Stomach (tissue), 9 donors: ENCODE data around the gene TMEM225B. TPM values are rescaled to one million over a fixed set of nuclear protein-coding genes. Genes with fewer than 3 reads are reported as not detected.
A peak's percentile ranks its signal among the peaks of the same experiment; 100 is the strongest.

Experiments used
- DNase-seq, 2 donors: peaks; one replicate each; pipeline versions ENCODE4 v3.0.0 to v3.0.0-alpha.2; 2013 to 2019
- H3K27ac ChIP-seq, 5 donors: fragments of 200-600 bp in 4 of 5; sonication (generic) in 4 of 5; one replicate each; pipeline ENCODE4 v1.5.1; 2013 to 2019; ENCODE audit warnings: mild to moderate bottlenecking in 1 of 5, moderate library complexity in 1 of 5
- H3K27me3 ChIP-seq, 3 donors: fragments of 200-600 bp; sonication (generic); one replicate each; pipeline ENCODE4 v1.5.1; 2017 to 2019; ENCODE audit warnings: mixed run types in 1 of 3
- H3K36me3 ChIP-seq, 4 donors: fragments of 200-600 bp; sonication (generic); 1 replicate in 3 of 4; 2 replicates in 1 of 4; pipeline ENCODE4 v1.5.1; 2016 to 2019
- H3K4me1 ChIP-seq, 4 donors: fragments of 200-600 bp; sonication (generic); one replicate each; pipeline ENCODE4 v1.5.1; 2016 to 2019
- H3K4me3 ChIP-seq, 4 donors: fragments of 200-600 bp; sonication (generic) in 3 of 4; one replicate each; pipeline ENCODE4 v1.5.1; 2016 to 2019; ENCODE audit warnings: mild to moderate bottlenecking in 1 of 4
- H3K9me3 ChIP-seq, 4 donors: fragments of 200-600 bp; sonication (generic); one replicate each; pipeline ENCODE4 v1.5.1; 2016 to 2019
- EP300 ChIP-seq: sonication (generic); formaldehyde crosslinking; IDR thresholded peaks from one replicate; pipeline ENCODE4 v1.6.1; 2017; ENCODE audit warnings: antibody characterized with exemption
- POLR2A ChIP-seq, 4 donors: fragments of 450-650 bp; IDR thresholded peaks; one replicate each; pipeline ENCODE4 v1.6.1; 2016; ENCODE audit warnings: antibody characterized with exemption in 4 of 4, control low read depth in 2 of 4, mild to moderate bottlenecking in 1 of 4, moderate library complexity in 1 of 4
- POLR2AphosphoS5 ChIP-seq, 3 donors: sonication (generic); formaldehyde crosslinking; IDR thresholded peaks; one replicate each; pipeline ENCODE4 v1.6.1; 2016; ENCODE audit warnings: antibody characterized with exemption in 3 of 3
- WGBS, 5 donors: extraction: QIAGEN DNeasy Blood & Tissue Kit in 3 of 5; methylation state at CpG; one replicate each; pipeline versions ENCODE4 v1.1.5 to v1.1.7; 2013 to 2018; 5-methylcytosine and 5-hydroxymethylcytosine counted together
- intact Hi-C: fragments of 100-400 bp; cut with DNase I; formaldehyde crosslinking; loops from one replicate; pipeline ENCODE4 v1.15.1; 2023; ENCODE audit warnings: low total_unique reads
- polyA plus RNA-seq, 3 donors: library from polyadenylated mRNA; stranded (reverse); fragments of 200-250 nt; gene quantifications; one replicate each; pipeline ENCODE4 v1.2.3, GENCODE V29; 2013
- total RNA-seq, 5 donors: library from RNA; depleted of rRNA; stranded (reverse); fragments of >200 nt; gene quantifications; one replicate each; pipeline versions ENCODE4 v1.1.0 to v1.2.3, GENCODE V29; 2014 to 2016
- TF ChIP-seq, protein P1 (sequence below), 7 experiments: fragments of 450-650 bp in 4 of 7; fragments of 200-600 bp in 3 of 7; sonication (generic) in 3 of 7; IDR thresholded peaks; one replicate each; pipeline ENCODE4 v1.5.1; 2016 to 2019; ENCODE audit warnings: antibody characterized with exemption in 7 of 7, control low read depth in 2 of 7, mild to moderate bottlenecking in 1 of 7
- donor health status: healthy with polysubstance abuse.
- donor health status: Bipolar disorder and iron deficiency.
- donor health status: healthy.

Gene TMEM225B
- total and polyA plus RNA-seq, 8 donors = 0.73 to 4.3 (median 0.98) TPM; not detected in 4

DNA sequence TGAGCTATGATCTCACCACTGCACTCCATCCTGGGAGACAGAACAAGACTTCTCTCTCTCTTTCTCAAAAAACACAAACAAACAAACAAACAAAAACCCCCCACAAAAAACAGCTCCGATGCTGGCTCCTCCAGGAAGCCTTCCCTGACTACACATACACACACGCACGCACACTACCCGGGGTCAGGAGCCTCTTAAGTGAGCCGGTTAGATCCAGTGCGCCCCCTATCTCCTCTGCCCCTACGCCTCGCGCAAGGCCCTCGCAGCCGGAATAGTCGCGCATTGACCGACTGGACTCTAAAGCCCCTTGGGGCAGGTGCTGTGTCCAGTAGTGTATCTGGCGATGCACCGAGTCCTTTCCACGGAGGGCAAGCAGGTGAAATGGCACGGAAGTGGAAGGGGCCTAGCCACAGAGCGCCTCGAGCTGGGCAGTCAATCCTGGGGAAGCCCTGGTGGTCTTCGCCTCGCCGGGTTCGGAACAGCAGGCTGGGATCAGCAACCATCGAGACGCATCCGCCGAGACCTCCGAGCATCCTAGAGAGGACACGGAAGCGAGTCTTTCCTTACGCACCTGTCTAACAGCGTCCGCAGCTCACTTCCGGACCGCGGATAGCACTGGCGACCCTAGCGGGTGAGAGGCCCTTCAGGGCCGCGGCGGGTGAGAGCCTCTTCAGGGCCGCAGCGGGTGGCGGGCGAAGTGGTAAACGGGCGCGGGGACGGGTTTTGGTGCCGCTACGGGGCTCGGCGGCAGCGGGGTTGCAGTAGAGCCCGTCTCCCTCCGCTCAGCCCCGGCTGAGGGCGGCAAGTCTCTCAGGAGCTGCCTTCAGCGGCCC is 18.5 kb downstream of the TMEM225B start, which contains the start of gene ZSCAN25:
TSS of gene ZSCAN25 (plus strand) at position 588 of the 833 bp plus-strand sequence. CDS start 2,661 bp downstream, outside the sequence.
- Histone ChIP-seq H3K4me1 (peaks cover 8 to 27% (median 18%) of the 10 kb centered on the region in 4 donors), H3K9me3 (no peaks in the 10 kb centered on the region), H3K4me3 (peak within 1 kb of the TSS; percentile 83 to 97 (median 94)), H3K27me3 (no peaks in the 10 kb centered on the region), H3K36me3 (peaks cover 26 to 36% (median 33%) of the 10 kb centered on the region in 4 donors), H3K27ac (peak within 1 kb of the TSS; percentile 83 to 89 (median 87))
- 0 to 1% (median 1%) methylated on average over 19 to 60 of the region's 60 CpGs for WGBS, 5 donors
- peak; percentile 87 to 97 for DNase-seq
- TF ChIP-seq, protein P1, sequence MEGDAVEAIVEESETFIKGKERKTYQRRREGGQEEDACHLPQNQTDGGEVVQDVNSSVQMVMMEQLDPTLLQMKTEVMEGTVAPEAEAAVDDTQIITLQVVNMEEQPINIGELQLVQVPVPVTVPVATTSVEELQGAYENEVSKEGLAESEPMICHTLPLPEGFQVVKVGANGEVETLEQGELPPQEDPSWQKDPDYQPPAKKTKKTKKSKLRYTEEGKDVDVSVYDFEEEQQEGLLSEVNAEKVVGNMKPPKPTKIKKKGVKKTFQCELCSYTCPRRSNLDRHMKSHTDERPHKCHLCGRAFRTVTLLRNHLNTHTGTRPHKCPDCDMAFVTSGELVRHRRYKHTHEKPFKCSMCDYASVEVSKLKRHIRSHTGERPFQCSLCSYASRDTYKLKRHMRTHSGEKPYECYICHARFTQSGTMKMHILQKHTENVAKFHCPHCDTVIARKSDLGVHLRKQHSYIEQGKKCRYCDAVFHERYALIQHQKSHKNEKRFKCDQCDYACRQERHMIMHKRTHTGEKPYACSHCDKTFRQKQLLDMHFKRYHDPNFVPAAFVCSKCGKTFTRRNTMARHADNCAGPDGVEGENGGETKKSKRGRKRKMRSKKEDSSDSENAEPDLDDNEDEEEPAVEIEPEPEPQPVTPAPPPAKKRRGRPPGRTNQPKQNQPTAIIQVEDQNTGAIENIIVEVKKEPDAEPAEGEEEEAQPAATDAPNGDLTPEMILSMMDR (IDR thresholded peaks at IDR 0.05) = peak in 3 of 7 experiments; percentile 7 to 42 (median 27)
- TF ChIP-seq EP300 (no peak), POLR2AphosphoS5 (IDR thresholded peaks at IDR 0.05) (peak; percentile 59 to 92 (median 81))
- intact Hi-C loops = no loop called here

DNA sequence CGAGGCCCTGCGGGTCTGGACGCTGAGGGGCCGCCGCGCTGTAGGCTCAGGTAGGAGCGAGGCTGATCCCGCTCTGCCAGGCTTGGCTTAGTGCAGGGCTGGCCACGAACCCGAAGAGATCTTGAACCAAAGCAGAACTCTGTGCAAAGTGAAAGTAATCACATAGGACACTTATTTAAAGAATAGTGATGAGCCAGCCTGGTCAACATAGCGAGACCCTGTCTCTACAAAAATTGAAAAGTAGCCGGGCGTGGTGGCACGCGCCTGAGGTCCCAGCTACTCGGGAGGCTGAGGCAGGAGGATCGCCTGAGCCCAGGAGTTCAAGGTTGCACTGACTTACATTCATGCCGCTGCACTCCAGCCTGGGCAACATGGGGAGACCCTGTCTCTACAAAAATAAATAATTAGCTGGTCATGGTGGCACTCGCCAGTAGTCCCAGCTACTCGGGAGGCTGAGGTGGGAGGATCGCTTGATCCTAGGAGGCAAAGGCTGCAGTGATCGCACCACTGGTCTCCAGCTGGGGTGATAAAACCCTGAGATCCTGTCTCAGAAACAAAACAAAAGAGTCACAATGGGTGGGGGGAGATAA is 19.2 kb downstream of the TMEM225B start:
- DNase-seq = no peak
- Histone ChIP-seq H3K9me3 (no peaks in the 10 kb centered on the region), H3K36me3 (peaks cover 32 to 43% (median 40%) of the 10 kb centered on the region in 4 donors), H3K4me3 (peak overlapping the region; percentile 83 to 97 (median 94)), H3K27me3 (no peaks in the 10 kb centered on the region), H3K4me1 (peaks cover 8 to 27% (median 18%) of the 10 kb centered on the region in 4 donors), H3K27ac (peak overlapping the region; percentile 83 to 89 (median 87))
- no peak for TF ChIP-seq POLR2A (IDR thresholded peaks at IDR 0.05)
- TF ChIP-seq EP300 = no peak
- no peak for TF ChIP-seq POLR2AphosphoS5 (IDR thresholded peaks at IDR 0.05)
- TF ChIP-seq, protein P1 (IDR thresholded peaks at IDR 0.05) = no peak
- WGBS, 5 donors = 12 to 21% (median 15%) methylated on average over 14 to 22 of the region's 22 CpGs
- intact Hi-C loops = no loop called here

GRCh38 chr7:99618726-99619125 is 20.7 kb downstream of the TMEM225B start:
- H3K27ac ChIP-seq = no peak overlapping the region
- peaks cover 45 to 58% (median 54%) of the 10 kb centered on the region in 4 donors for H3K36me3 ChIP-seq
- no peak overlapping the region for H3K4me3 ChIP-seq
- H3K9me3 ChIP-seq = no peaks in the 10 kb centered on the region
- DNase-seq = no peak
- no peaks in the 10 kb centered on the region for H3K27me3 ChIP-seq
- TF ChIP-seq, protein P1 (IDR thresholded peaks at IDR 0.05) = no peak
- TF ChIP-seq EP300 (no peak), POLR2AphosphoS5 (IDR thresholded peaks at IDR 0.05) (no peak), POLR2A (IDR thresholded peaks at IDR 0.05) (no peak)
- peaks cover 8 to 27% (median 18%) of the 10 kb centered on the region in 4 donors for H3K4me1 ChIP-seq
- 78 to 94% (median 89%) methylated on average over 3 of the region's 3 CpGs for WGBS, 5 donors
- intact Hi-C loops = no loop called here

DNA sequence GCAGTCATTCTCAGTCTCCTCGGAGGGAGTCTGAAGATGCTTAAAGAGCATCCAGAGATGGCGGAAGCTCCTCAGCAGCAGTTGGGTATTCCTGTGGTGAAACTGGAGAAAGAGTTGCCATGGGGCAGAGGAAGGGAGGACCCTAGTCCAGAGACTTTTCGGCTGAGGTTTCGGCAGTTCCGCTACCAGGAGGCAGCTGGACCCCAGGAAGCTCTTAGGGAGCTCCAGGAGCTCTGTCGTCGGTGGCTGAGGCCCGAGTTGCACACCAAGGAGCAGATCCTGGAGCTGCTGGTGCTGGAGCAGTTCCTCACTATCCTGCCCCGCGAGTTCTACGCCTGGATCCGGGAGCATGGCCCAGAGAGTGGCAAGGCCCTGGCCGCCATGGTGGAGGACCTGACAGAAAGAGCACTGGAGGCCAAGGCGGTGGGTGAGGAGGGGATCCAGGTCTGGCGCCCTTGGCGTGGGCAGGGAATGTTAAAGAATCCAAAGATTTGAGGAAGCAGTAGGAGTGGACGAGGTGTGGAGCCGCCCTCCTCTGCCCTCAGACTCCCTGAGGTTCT is 21.6 kb downstream of the TMEM225B start:
- Histone ChIP-seq H3K27ac (no peak overlapping the region), H3K4me1 (peaks cover 8 to 27% (median 18%) of the 10 kb centered on the region in 4 donors), H3K4me3 (no peak overlapping the region), H3K27me3 (no peaks in the 10 kb centered on the region), H3K36me3 (peaks cover 54 to 67% (median 63%) of the 10 kb centered on the region in 4 donors), H3K9me3 (no peaks in the 10 kb centered on the region)
- TF ChIP-seq POLR2A (IDR thresholded peaks at IDR 0.05) (no peak), EP300 (no peak), POLR2AphosphoS5 (IDR thresholded peaks at IDR 0.05) (no peak)
- TF ChIP-seq, protein P1 (IDR thresholded peaks at IDR 0.05) = no peak
- intact Hi-C loops = no loop called here
- 92 to 97% (median 94%) methylated on average over 14 to 18 of the region's 18 CpGs for WGBS, 5 donors
- no peak for DNase-seq
